ENCODE measurements around the gene SCN4B. TPM values are rescaled to one million over a fixed set of nuclear protein-coding genes. Genes with fewer than 3 reads are reported as not detected.

The SCN4B gene
- total and polyA plus RNA-seq, 10 of the 15 experiments (the other 5 are each of a cell fraction or from before 2014, with no cell fraction given): 0.01 to 0.49 (median 0.04) TPM; not detected in 5

DNA sequence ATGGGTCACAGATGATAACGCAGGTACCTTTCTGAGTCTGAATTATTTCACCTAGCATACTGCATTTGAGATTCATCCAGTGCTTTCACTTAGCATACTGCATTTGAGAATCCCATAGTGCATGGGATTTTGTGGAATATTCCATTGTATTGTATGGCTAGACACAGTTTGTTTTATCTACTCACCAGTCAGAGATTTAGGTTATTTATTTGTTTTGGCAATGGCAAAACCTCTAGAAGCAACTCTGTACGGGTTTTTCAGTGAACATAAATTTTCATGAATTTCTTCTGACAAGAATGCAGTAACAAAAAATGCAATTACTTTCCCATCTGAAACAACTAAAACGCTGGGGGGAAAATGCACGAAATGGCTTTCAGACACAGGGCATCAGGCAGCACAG, 24.3 kb downstream of the SCN4B start:
- 24% methylated on average over 4 of the region's 4 CpGs for WGBS (ENCODE audit: insufficient coverage, insufficient replicate concordance, low lambda C conversion rate, missing lambda C conversion rate)
- Histone ChIP-seq H3K4me3 (no peak overlapping the region), H3K4me1 (ENCODE audit: control insufficient read depth, insufficient read depth, low read length) (no peaks in the 10 kb centered on the region), H3K27ac (ENCODE audit: control insufficient read depth, insufficient read depth) (no peak overlapping the region), H3K9me3 (replicated peaks; ENCODE audit: control insufficient read depth, insufficient read depth, low read length) (no peaks in the 10 kb centered on the region), H4K20me1 (ENCODE audit: control insufficient read depth, insufficient read depth) (no peaks in the 10 kb centered on the region), H3K79me2 (ENCODE audit: control insufficient read depth, insufficient read depth, low read length) (no peaks in the 10 kb centered on the region), H2AFZ (ENCODE audit: control insufficient read depth, low read depth, low read length) (no peak overlapping the region), H3K27me3 (replicated peaks in 1 of 2; ENCODE audit: control insufficient read depth in 2 of 2, insufficient read depth in 2 of 2, low read length in 1 of 2) (peaks cover 0 to 3% of the 10 kb centered on the region in 2 experiments; a peak in 2 of 4 replicates), H3K36me3 (ENCODE audit: control insufficient read depth in 2 of 2, insufficient read depth in 2 of 2, low read length in 1 of 2) (no peaks in the 10 kb centered on the region), H3K9ac (ENCODE audit: control insufficient read depth, insufficient read depth, low read length) (no peak overlapping the region), H3K4me2 (ENCODE audit: control insufficient read depth, insufficient read depth) (no peak overlapping the region)
- no peak for DNase-seq (ENCODE audit: low read depth, low spot score)
- no peak for FAIRE-seq
- in situ Hi-C loops (cut with MboI) (no loop called here), intact Hi-C loops (cut with micrococcal nuclease; ENCODE audit: unreplicated experiment) (no loop called here)
- RAD21 ChIA-PET (ENCODE audit: unreplicated experiment): no interaction called here
- TF ChIP-seq TAF1 (IDR thresholded peaks at IDR 0.05; ENCODE audit: borderline replicate concordance, low read depth, low read length) (no peak), MEF2B (IDR thresholded peaks at IDR 0.05; ENCODE audit: partially characterized antibody, poor library complexity, severe bottlenecking) (no peak), RFX5 (IDR thresholded peaks at IDR 0.05; ENCODE audit: low read depth, low read length) (no peak), RB1 (IDR thresholded peaks at IDR 0.05; ENCODE audit: borderline replicate concordance) (no peak), BMI1 (IDR thresholded peaks at IDR 0.05; ENCODE audit: borderline replicate concordance) (no peak), HCFC1 (IDR thresholded peaks at IDR 0.05; ENCODE audit: low read length) (no peak), HDAC6 (IDR thresholded peaks at IDR 0.05; ENCODE audit: unreplicated experiment) (no peak), JUND (IDR thresholded peaks at IDR 0.05; ENCODE audit: low read depth, low read length) (no peak), CREB1 (IDR thresholded peaks at IDR 0.05; ENCODE audit: low read depth) (no peak)
- POLR2A ChIA-PET: no interaction called here
- SMC1A ChIA-PET (ENCODE audit: uncharacterized antibody, unreplicated experiment): no interaction called here
- CTCF ChIA-PET: interaction anchor here (0.6 to 1.0 kb wide), 2 partner anchors 309 to 490 kb away, joined by 3 to 5 read pairs; no protein-coding TSS in a partner anchor
- BruUV-seq (replicated peaks): no TSS peak
- ATAC-seq: no peak

Measured in GM12878 (cell line).